Hepatocyte (in vitro differentiated cells): ENCODE results near the gene RNF149.

Experiments
- CTCF ChIP-seq: fragments of 200-600 bp; sonication (generic); IDR thresholded peaks from 2 replicates; pipeline ENCODE4 v1.5.1; 2016; ENCODE audit warnings: antibody characterized with exemption, mild to moderate bottlenecking; ENCODE audit not compliant: poor library complexity
- EZH2 ChIP-seq: fragments of 200-600 bp; sonication (generic); IDR thresholded peaks from 2 replicates; pipeline ENCODE4 v1.6.1; 2016; ENCODE audit warnings: antibody characterized with exemption, mild to moderate bottlenecking, borderline replicate concordance
- EZH2phosphoT487 ChIP-seq: fragments of 200-600 bp; sonication (generic); IDR thresholded peaks from one replicate; pipeline ENCODE4 v1.6.1; 2018; ENCODE audit warnings: antibody characterized with exemption, mild to moderate bottlenecking, low read depth, moderate library complexity; ENCODE audit not compliant: unreplicated experiment, severe bottlenecking

- TF ChIP-seq EZH2phosphoT487 (no peak), CTCF (no peak), EZH2 (no peak)
These were observed 49.7 kb downstream of the RNF149 start for GRCh38 chr2:101258804-101259203.
